ENCODE measurements around the gene TFDP1.
"Not testable (repeated sequence)": the region's sequence is repeated elsewhere in the genome, so short reads cannot be mapped to it uniquely, and the experiment has no call there.

The TFDP1 gene

GRCh38 chr13:113620036-113620796 is 35.7 kb downstream of the TFDP1 start:
- Histone ChIP-seq H3K27me3 (ENCODE audit: control insufficient read depth, insufficient read depth, low read length) (no peaks in the 10 kb centered on the region), H3K27ac (ENCODE audit: low read depth, low read length) (no peak overlapping the region), H3K36me3 (ENCODE audit: control insufficient read depth, insufficient read depth, low read length) (peaks cover 34% of the 10 kb centered on the region), H3K4me3 (ENCODE audit: low read depth, low read length) (no peak overlapping the region), H3K9ac (ENCODE audit: low read length) (no peak overlapping the region), H3K9me3 (ENCODE audit: control insufficient read depth, insufficient read depth, low read depth, low read length) (no peaks in the 10 kb centered on the region), H3K4me1 (ENCODE audit: control insufficient read depth, insufficient read depth, low read length) (peaks cover 11% of the 10 kb centered on the region)

DNA sequence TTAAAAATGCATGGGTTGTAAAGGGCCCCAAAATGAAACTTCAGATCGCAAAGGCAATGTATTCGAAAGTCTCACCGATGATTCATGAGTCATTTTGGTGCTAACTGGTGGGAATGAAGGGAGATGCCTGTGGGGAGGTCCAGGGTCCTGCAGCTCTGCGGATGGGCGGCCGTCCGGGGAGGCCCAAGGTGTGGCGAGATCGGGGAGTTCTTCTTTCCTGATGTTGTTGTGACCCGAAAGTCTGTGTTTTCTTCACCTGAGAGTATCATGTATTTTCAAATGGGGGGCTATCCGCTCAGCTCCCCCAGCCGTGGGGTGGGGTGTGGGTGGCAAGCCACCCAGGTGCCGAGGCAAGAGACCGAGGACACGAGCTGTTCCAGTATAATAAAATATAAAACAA is 36.5 kb downstream of the TFDP1 start:
- Histone ChIP-seq H3K4me3 (ENCODE audit: low read depth, low read length) (no peak overlapping the region), H3K9ac (ENCODE audit: low read length) (no peak overlapping the region), H3K27ac (ENCODE audit: low read depth, low read length) (no peak overlapping the region), H3K4me1 (ENCODE audit: control insufficient read depth, insufficient read depth, low read length) (peaks cover 10% of the 10 kb centered on the region), H3K27me3 (ENCODE audit: control insufficient read depth, insufficient read depth, low read length) (no peaks in the 10 kb centered on the region), H3K9me3 (ENCODE audit: control insufficient read depth, insufficient read depth, low read depth, low read length) (no peaks in the 10 kb centered on the region), H3K36me3 (ENCODE audit: control insufficient read depth, insufficient read depth, low read length) (peaks cover 42% of the 10 kb centered on the region)

- H3K4me1 ChIP-seq (ENCODE audit: control insufficient read depth, insufficient read depth, low read length); H3K9me3 ChIP-seq (ENCODE audit: control insufficient read depth, insufficient read depth, low read depth, low read length); H3K27me3 ChIP-seq (ENCODE audit: control insufficient read depth, insufficient read depth, low read length); H3K4me3 ChIP-seq (ENCODE audit: low read depth, low read length); H3K9ac ChIP-seq (ENCODE audit: low read length); H3K27ac ChIP-seq (ENCODE audit: low read depth, low read length): not testable (repeated sequence)
- H3K36me3 ChIP-seq (ENCODE audit: control insufficient read depth, insufficient read depth, low read length), result peaks cover 40% of the 10 kb centered on the region
Measured at GRCh38 chr13:113621498-113621897, 36.9 kb downstream of the TFDP1 start.

GRCh38 chr13:113621986-113622550 is 37.5 kb downstream of the TFDP1 start:
- H3K4me3 ChIP-seq (ENCODE audit: low read depth, low read length); H3K27ac ChIP-seq (ENCODE audit: low read depth, low read length); H3K9ac ChIP-seq (ENCODE audit: low read length); H3K9me3 ChIP-seq (ENCODE audit: control insufficient read depth, insufficient read depth, low read depth, low read length); H3K27me3 ChIP-seq (ENCODE audit: control insufficient read depth, insufficient read depth, low read length); H3K4me1 ChIP-seq (ENCODE audit: control insufficient read depth, insufficient read depth, low read length): not testable (repeated sequence)
- H3K36me3 ChIP-seq (ENCODE audit: control insufficient read depth, insufficient read depth, low read length), result peaks cover 46% of the 10 kb centered on the region

- Histone ChIP-seq H3K36me3 (ENCODE audit: control insufficient read depth, insufficient read depth, low read length) (peaks cover 55% of the 10 kb centered on the region), H3K27me3 (ENCODE audit: control insufficient read depth, insufficient read depth, low read length) (no peaks in the 10 kb centered on the region), H3K27ac (ENCODE audit: low read depth, low read length) (no peak overlapping the region), H3K4me3 (ENCODE audit: low read depth, low read length) (no peak overlapping the region), H3K4me1 (ENCODE audit: control insufficient read depth, insufficient read depth, low read length) (no peaks in the 10 kb centered on the region), H3K9me3 (ENCODE audit: control insufficient read depth, insufficient read depth, low read depth, low read length) (no peaks in the 10 kb centered on the region), H3K9ac (ENCODE audit: low read length) (no peak overlapping the region)
Measured at GRCh38 chr13:113622791-113623490, 38.4 kb downstream of the TFDP1 start.

DNA sequence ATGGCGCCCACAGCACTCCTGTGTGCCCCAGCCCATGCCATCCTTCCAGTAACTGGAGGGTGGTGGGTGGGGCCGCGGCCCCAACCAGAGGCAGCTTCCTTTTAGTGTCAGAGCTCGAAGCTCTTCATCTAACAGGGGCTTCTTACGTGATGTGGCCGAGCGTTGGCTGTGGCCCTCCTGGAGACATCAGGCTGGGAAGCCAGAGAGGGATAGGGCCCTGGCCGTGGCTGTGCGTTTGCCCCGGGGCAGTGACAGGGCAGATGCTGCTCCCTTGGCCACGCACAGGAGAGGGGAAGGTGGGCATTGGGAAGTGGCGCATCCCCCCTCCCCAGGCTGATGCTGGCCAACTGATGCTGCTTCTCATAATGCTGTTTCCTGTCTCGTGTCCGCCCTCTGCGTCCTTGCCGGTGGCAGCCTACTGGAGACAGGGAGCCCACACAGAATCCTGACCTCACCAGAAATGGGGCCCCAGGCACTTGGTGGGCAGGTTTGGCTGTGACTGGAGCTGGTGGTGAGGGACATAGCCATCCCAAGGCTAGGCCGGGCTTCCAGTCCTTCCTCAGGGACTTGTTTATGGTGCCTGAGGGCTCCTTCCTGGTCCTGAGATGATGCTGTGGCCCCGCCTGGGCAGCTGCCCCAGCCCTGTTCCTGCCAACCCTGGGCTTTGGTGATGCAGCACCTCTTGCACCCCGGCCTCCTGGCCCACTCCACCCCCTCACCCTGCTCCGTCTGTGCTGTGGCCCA is 39.1 kb downstream of the TFDP1 start:
- no peak overlapping the region for H3K9ac ChIP-seq (ENCODE audit: low read length)
- H3K36me3 ChIP-seq (ENCODE audit: control insufficient read depth, insufficient read depth, low read length), result peaks cover 62% of the 10 kb centered on the region

DNA sequence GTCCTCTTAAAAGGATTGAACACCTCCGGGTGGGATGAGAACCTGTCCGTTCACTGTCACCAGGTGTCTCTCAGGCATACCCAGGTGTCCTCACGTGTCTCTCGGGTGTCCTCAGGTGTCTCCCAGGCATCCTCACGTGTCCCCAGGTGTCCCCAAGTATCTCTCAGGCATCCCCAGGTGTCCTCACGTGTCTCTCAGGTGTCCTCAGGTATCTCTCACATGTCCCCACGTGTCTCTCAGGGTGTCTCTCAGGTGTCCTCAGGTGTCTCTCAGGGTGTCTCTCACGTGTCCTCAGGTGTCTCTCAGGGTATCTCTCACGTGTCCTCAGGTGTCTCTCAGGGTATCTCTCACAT is 39.7 kb downstream of the TFDP1 start:
- H3K9me3 ChIP-seq (ENCODE audit: control insufficient read depth, insufficient read depth, low read depth, low read length), result no peaks in the 10 kb centered on the region
- H3K9ac ChIP-seq (ENCODE audit: low read length), result no peak overlapping the region
- no peak overlapping the region for H3K4me3 ChIP-seq (ENCODE audit: low read depth, low read length)
- peaks cover 67% of the 10 kb centered on the region for H3K36me3 ChIP-seq (ENCODE audit: control insufficient read depth, insufficient read depth, low read length)
- H3K27me3 ChIP-seq (ENCODE audit: control insufficient read depth, insufficient read depth, low read length), result no peaks in the 10 kb centered on the region
- no peaks in the 10 kb centered on the region for H3K4me1 ChIP-seq (ENCODE audit: control insufficient read depth, insufficient read depth, low read length)
- H3K27ac ChIP-seq (ENCODE audit: low read depth, low read length), result no peak overlapping the region

More for the DNA sequence above, 39.1 kb downstream of the TFDP1 start:
- Histone ChIP-seq H3K4me1 (ENCODE audit: control insufficient read depth, insufficient read depth, low read length) (no peaks in the 10 kb centered on the region), H3K27ac (ENCODE audit: low read depth, low read length) (no peak overlapping the region), H3K27me3 (ENCODE audit: control insufficient read depth, insufficient read depth, low read length) (no peaks in the 10 kb centered on the region), H3K4me3 (ENCODE audit: low read depth, low read length) (no peak overlapping the region), H3K9me3 (ENCODE audit: control insufficient read depth, insufficient read depth, low read depth, low read length) (no peaks in the 10 kb centered on the region)

DNA sequence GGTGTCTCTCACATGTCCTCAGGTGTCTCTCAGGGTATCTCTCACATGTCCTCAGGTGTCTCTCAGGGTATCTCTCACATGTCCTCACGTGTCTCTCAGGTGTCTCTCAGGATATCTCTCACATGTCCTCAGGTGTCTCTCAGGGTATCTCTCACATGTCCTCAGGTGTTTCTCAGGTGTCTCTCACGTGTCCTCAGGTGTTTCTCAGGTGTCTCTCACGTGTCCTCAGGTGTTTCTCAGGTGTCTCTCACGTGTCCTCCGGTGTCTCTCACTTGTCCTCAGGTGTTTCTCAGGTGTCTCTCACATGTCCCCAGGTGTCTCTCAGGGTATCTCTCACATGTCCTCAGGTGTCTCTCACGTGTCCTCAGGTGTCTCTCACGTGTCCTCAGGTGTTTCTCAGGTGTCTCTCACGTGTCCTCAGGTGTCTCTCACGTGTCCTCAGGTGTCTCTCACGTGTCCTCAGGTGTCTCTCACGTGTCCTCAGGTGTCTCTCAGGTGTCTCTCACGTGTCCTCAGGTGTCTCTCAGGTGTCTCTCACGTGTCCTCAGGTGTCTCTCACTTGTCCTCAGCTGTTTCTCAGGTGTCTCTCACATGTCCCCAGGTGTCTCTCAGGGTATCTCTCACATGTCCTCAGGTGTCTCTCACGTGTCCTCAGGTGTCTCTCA is 40.2 kb downstream of the TFDP1 start:
- H3K9me3 ChIP-seq (ENCODE audit: control insufficient read depth, insufficient read depth, low read depth, low read length); H3K4me3 ChIP-seq (ENCODE audit: low read depth, low read length); H3K4me1 ChIP-seq (ENCODE audit: control insufficient read depth, insufficient read depth, low read length); H3K27me3 ChIP-seq (ENCODE audit: control insufficient read depth, insufficient read depth, low read length); H3K9ac ChIP-seq (ENCODE audit: low read length); H3K27ac ChIP-seq (ENCODE audit: low read depth, low read length): not testable (repeated sequence)
- peaks cover 73% of the 10 kb centered on the region for H3K36me3 ChIP-seq (ENCODE audit: control insufficient read depth, insufficient read depth, low read length)

GRCh38 chr13:113625965-113626721 is 41.6 kb downstream of the TFDP1 start:
- no peaks in the 10 kb centered on the region for H3K9me3 ChIP-seq (ENCODE audit: control insufficient read depth, insufficient read depth, low read depth, low read length)
- H3K9ac ChIP-seq (ENCODE audit: low read length), result no peak overlapping the region
- no peaks in the 10 kb centered on the region for H3K27me3 ChIP-seq (ENCODE audit: control insufficient read depth, insufficient read depth, low read length)
- no peaks in the 10 kb centered on the region for H3K4me1 ChIP-seq (ENCODE audit: control insufficient read depth, insufficient read depth, low read length)
- H3K36me3 ChIP-seq (ENCODE audit: control insufficient read depth, insufficient read depth, low read length), result peaks cover 84% of the 10 kb centered on the region
- no peak overlapping the region for H3K27ac ChIP-seq (ENCODE audit: low read depth, low read length)
- H3K4me3 ChIP-seq (ENCODE audit: low read depth, low read length), result no peak overlapping the region

DNA sequence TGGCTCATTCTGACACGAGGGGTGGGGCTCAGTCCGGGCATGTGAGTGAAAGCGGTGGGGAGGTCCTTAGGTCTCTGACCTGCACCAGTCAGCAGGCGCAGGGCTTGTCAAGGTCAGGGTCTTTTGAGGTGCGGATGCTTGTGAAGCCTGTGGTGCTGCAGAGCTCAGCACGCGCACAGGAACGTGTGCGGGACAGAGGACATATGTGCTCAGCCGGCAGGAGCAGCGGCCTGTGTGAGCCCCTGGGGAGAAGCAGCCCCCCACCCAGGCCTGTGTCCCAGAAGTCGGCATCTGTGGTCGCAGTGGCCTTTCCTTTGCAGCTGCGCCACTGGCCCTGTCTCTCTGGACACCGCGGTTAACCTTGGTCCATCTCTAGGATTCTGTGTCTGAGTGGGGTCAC is 42.6 kb downstream of the TFDP1 start:
- Histone ChIP-seq H3K27me3 (ENCODE audit: control insufficient read depth, insufficient read depth, low read length) (no peaks in the 10 kb centered on the region), H3K9ac (ENCODE audit: low read length) (no peak overlapping the region), H3K4me1 (ENCODE audit: control insufficient read depth, insufficient read depth, low read length) (no peaks in the 10 kb centered on the region), H3K4me3 (ENCODE audit: low read depth, low read length) (no peak overlapping the region), H3K36me3 (ENCODE audit: control insufficient read depth, insufficient read depth, low read length) (peaks cover 94% of the 10 kb centered on the region), H3K9me3 (ENCODE audit: control insufficient read depth, insufficient read depth, low read depth, low read length) (no peaks in the 10 kb centered on the region), H3K27ac (ENCODE audit: low read depth, low read length) (no peak overlapping the region)

Data from HUES6 (cell line).